GM19468 (cell line): ENCODE measurements around the gene AGAP9.
A peak's percentile ranks its signal among the peaks of the same experiment; 100 is the strongest.
"Not testable (repeated sequence)": the region's sequence is repeated elsewhere in the genome, so short reads cannot be mapped to it uniquely, and the experiment has no call there.

Experiments
- ATAC-seq: cut with Tn5 transposase; IDR thresholded peaks from one replicate; pipeline ENCODE4 v1.9.1; 2021; ENCODE audit warnings: mild to moderate bottlenecking, moderate library complexity, moderate number of reproducible peaks; ENCODE audit not compliant: unreplicated experiment; ENCODE audit errors: extremely low read depth

Gene AGAP9

GRCh38 chr10:47523475-47523874 lies at the start of gene AGAP9:
Gene AGAP9 (minus strand): TSS chr10:47523638. CDS start chr10:47523526, 112 bp downstream.
- ATAC-seq = not testable (repeated sequence)

GRCh38 chr10:47571138-47571912 lies 47.9 kb upstream of the AGAP9 start:
- ATAC-seq = not testable (repeated sequence)

- not testable (repeated sequence) for ATAC-seq
Measured at GRCh38 chr10:47566757-47567156, 43.3 kb upstream of the AGAP9 start.

GRCh38 chr10:47566108-47566699 lies 42.8 kb upstream of the AGAP9 start:
- not testable (repeated sequence) for ATAC-seq

- not testable (repeated sequence) for ATAC-seq
Measured at GRCh38 chr10:47565517-47565920, 42.1 kb upstream of the AGAP9 start.

- ATAC-seq = not testable (repeated sequence)
Measured at GRCh38 chr10:47564953-47565352, 41.5 kb upstream of the AGAP9 start.

- ATAC-seq = not testable (repeated sequence)
Measured at GRCh38 chr10:47564318-47564717, 40.9 kb upstream of the AGAP9 start.

DNA sequence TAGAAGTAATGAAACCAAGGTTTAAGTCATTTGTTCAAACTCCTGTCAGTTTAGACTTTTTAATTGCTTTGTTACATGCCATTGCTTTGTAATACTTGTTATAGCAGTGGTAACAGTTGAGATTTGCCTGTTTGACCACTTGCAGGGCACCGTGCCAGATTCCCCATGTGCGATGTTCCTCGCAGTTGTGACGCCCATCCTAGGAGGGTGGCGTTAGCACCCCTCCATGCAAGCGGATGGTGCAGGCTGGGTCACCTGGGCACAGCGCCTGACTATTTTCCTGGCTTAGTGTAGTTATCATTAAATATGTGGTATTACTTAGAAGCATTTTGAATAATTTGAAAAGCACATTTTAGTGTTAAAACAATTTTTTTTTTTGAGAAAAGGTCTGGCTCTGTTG lies 37.0 kb upstream of the AGAP9 start:
- not testable (repeated sequence) for ATAC-seq

DNA sequence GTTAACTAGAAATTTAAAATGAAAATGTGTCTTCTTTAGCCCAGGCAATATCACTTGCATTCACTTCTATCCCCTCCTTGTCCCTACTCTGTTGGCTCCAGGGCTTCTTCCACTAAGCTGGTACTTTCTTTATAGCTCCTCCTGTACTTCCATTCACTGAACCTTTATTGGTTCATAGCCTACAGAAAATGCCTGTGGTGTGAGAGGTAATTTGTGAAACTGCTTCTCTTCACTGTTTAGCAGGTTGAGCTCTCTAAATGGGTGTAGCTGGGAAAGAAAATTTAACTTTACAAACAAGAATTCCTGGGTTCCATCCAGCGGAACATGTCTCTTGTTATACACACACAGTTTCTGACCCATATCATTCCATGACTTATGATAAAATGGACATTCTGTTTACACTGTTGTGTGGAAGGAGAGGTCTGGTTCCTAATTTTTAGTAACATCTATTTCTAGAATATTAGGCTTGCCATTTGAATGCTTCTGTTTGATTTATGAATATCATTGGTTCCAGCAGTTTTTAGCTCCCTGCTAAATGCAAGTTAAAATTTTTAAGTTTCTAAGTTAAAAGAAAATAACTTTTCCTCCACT lies 36.4 kb upstream of the AGAP9 start:
- ATAC-seq = not testable (repeated sequence)

GRCh38 chr10:47558109-47558508 lies 34.7 kb upstream of the AGAP9 start:
- not testable (repeated sequence) for ATAC-seq

DNA sequence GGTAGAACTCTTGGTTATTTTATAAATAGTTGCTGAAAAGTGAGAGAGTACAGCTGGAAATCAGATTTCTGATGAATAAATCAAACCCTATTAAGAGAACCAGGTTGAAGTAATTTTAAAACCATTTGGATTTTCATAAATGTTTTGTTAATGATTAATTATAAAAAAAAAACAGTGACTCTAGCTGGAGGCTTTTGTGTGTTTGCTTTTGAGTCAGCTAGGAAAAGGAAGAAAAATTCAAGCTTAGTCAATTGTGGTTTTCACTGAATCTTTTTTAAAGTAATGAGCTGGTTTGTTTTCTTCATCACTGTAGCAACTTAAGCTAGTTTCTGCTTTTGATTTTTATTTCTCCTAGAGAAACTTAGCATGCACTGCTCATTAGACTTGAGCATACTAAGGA lies 34.2 kb upstream of the AGAP9 start:
- not testable (repeated sequence) for ATAC-seq

GRCh38 chr10:47555334-47555733 lies 31.9 kb upstream of the AGAP9 start:
- not testable (repeated sequence) for ATAC-seq

- ATAC-seq = not testable (repeated sequence)
Measured at GRCh38 chr10:47554552-47554951, 31.1 kb upstream of the AGAP9 start.

- ATAC-seq = not testable (repeated sequence)
Measured at GRCh38 chr10:47553860-47554247, 30.4 kb upstream of the AGAP9 start.

DNA sequence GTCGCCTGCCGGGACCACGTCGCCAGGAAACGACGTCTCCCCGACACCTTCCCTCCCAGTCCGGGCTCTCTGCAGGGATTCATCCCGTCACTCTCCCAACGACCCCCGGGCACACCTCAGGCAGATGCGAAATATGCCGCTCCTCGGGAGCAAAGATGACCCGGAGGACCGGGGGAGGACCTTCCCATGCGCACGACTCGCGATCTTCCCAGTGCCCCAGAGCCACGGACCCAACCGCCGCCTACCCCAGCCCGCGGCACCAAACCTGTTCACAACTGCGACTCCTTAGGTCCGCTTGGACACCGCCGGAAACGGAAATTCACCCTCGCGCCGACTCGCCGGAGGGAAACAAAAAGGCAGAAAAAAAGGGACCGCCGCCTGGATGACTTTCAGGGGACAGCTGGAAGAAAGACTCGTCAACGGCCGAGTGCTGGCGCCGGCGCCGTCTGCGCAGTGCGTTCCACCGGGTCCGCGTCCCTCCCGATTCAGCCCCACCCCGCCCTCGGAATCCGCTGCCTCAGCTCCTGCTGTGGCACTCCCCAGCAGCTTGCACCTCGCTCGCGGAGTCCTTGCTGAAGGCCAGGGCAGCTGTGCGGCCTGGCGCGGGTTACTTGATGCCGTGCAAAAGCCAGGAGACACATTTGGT lies 29.9 kb upstream of the AGAP9 start:
- ATAC-seq = peak; percentile 38

DNA sequence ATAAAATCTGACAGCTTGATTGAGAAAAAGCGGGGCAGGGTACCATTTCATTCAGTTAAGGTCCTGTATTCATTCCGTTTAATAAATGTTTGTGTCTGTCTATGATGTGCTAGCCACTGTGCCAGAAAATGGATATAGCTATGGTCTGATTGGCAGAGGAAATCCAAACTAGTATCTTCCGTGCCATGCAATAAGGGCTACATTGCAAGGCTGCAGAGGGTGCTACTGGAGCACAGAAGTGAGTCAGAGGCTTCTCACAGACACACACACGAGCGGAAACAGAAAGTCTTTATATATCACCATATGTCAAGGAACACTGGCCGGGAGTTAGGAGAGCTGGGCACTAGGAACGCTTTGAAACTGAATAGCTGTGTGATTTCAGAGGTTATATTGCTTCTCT lies 29.3 kb upstream of the AGAP9 start:
- ATAC-seq = not testable (repeated sequence)

GRCh38 chr10:47547286-47547685 lies 23.8 kb upstream of the AGAP9 start:
- not testable (repeated sequence) for ATAC-seq

DNA sequence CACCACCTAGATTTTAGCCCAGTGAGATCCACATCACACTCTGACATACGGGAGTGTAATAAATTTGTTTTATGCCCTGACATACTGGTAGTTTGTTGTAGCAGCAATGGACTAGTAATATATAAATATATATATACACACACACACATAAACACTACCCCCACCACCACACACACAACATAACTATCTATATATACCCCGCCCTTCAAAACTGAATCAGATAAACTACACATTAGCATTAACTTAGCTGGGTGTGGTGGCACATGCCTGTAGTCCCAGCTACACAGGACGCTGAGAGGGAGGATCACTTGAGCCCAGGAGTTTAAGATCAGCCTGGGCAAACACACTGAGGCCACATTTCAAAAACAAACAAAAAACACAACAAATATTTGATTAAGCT lies 13.0 kb upstream of the AGAP9 start:
- not testable (repeated sequence) for ATAC-seq

DNA sequence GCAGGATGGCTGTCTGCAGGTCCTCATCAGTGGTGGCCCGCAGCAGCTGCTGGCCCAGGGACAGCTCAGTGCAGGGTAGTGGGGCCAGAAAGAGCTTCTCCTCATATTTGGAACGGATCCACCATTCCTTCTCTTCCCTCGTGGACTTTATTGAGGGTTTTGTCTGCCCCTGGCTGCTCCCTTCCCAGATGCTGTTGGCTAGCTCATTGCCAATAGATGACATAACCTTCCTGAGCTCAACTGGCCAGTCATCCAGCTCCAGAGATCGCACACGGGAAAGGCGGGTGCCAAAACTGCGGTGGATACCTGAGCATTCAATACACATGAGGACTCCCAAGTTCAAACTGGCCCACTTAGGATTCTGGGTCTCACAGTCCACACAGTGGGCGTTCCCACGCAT lies 21.1 kb downstream of the AGAP9 start:
- not testable (repeated sequence) for ATAC-seq

- ATAC-seq = not testable (repeated sequence)
Measured at GRCh38 chr10:47494226-47494625, 29.2 kb downstream of the AGAP9 start.

DNA sequence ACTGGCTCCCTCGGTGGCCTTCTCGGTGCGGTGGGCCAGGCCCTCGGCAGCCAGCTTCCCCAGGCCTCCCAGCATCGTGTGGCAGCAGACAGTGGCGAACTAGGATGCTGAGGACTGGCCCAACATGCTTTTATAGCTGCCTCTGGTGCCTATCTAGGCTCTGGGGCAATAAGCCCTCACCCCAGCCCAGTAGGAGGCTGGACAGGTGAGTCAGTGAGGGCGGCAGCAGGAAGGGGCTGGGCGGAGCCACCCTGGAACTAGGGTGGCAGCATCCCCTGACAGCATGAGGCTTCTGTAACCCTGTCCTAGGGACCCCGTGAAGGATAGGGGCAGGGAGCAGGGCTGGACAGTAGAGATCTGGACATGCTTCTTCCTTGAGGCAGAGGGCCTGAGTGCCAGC lies 31.8 kb downstream of the AGAP9 start, which contains the start of gene FAM25G:
TSS of gene FAM25G (minus strand) at position 101 of the 400 bp plus-strand sequence. CDS start at position 75, 26 bp downstream.
- ATAC-seq = not testable (repeated sequence)
